ENCODE results near the gene MRPL4.
A peak's percentile ranks its signal among the peaks of the same experiment; 100 is the strongest.
"Not testable (repeated sequence)": the region's sequence is repeated elsewhere in the genome, so short reads cannot be mapped to it uniquely, and the experiment has no call there.

MRPL4 gene

GRCh38 chr19:10260141-10260584 lies 8.1 kb downstream of the MRPL4 start:
- DNase-seq (ENCODE audit: low read depth in 2 of 2) = peak in 1 of 2 donors; percentile 64

GRCh38 chr19:10262771-10263170 lies 10.8 kb downstream of the MRPL4 start:
- no peak for DNase-seq (ENCODE audit: low read depth in 2 of 2)

- no peak for DNase-seq (ENCODE audit: low read depth in 2 of 2)
Observed at GRCh38 chr19:10266706-10267105, 14.7 kb downstream of the MRPL4 start.

GRCh38 chr19:10268071-10268470 lies 16.1 kb downstream of the MRPL4 start:
- DNase-seq (ENCODE audit: low read depth in 2 of 2) = no peak

- peak; percentile 82 to 87 for DNase-seq (ENCODE audit: low read depth in 2 of 2)
Observed at GRCh38 chr19:10269333-10270179, 17.5 kb downstream of the MRPL4 start.

- peak; percentile 78 to 81 for DNase-seq (ENCODE audit: low read depth in 2 of 2)
Observed at GRCh38 chr19:10270180-10270615, 18.2 kb downstream of the MRPL4 start.

GRCh38 chr19:10270616-10271394 lies 18.8 kb downstream of the MRPL4 start, which contains the start of gene ICAM1:
TSS of gene ICAM1 (plus strand) at chr19:10271120. CDS start at chr19:10271160, 40 bp downstream.
- DNase-seq (ENCODE audit: low read depth in 2 of 2) = peak; percentile 67 to 74

GRCh38 chr19:10271543-10272086 lies 19.6 kb downstream of the MRPL4 start:
- DNase-seq (ENCODE audit: low read depth in 2 of 2) = no peak

GRCh38 chr19:10274589-10274988 lies 22.6 kb downstream of the MRPL4 start:
- DNase-seq (ENCODE audit: low read depth in 2 of 2) = no peak

- DNase-seq (ENCODE audit: low read depth in 2 of 2) = no peak
Observed at GRCh38 chr19:10277795-10278589, 26.0 kb downstream of the MRPL4 start.

- no peak for DNase-seq (ENCODE audit: low read depth in 2 of 2)
Observed at GRCh38 chr19:10278935-10279334, 26.9 kb downstream of the MRPL4 start.

- no peak for DNase-seq (ENCODE audit: low read depth in 2 of 2)
Observed at GRCh38 chr19:10279737-10280442, 27.9 kb downstream of the MRPL4 start.

- DNase-seq (ENCODE audit: low read depth in 2 of 2) = not testable (repeated sequence)
Observed at GRCh38 chr19:10282043-10282442, 30.0 kb downstream of the MRPL4 start.

GRCh38 chr19:10283301-10284064 lies 31.5 kb downstream of the MRPL4 start:
- no peak for DNase-seq (ENCODE audit: low read depth in 2 of 2)

- no peak for DNase-seq (ENCODE audit: low read depth in 2 of 2)
Observed at GRCh38 chr19:10284065-10284959, 32.3 kb downstream of the MRPL4 start.

- no peak for DNase-seq (ENCODE audit: low read depth in 2 of 2)
Observed at GRCh38 chr19:10284960-10285278, 32.9 kb downstream of the MRPL4 start.

- no peak for DNase-seq (ENCODE audit: low read depth in 2 of 2)
Observed at GRCh38 chr19:10285393-10285792, 33.4 kb downstream of the MRPL4 start.

- DNase-seq (ENCODE audit: low read depth in 2 of 2) = no peak
Observed at GRCh38 chr19:10286803-10287737, 35.1 kb downstream of the MRPL4 start, which contains the start of gene ICAM4. TSS of gene ICAM4 (plus strand) at chr19:10286955. CDS start at chr19:10287013, 58 bp downstream.

Measured in stimulated activated CD8-positive, alpha-beta memory T cell treated with anti-CD3 and anti-CD28 coated beads, Interleukin-2, amount 100 ng/mL, for 48 hours (primary cell).